ENCODE measurements around the gene MAGI2. TPM values are rescaled to one million over a fixed set of nuclear protein-coding genes. Genes with fewer than 3 reads are reported as not detected.

The MAGI2 gene
- total RNA-seq: 5.8 to 11.8 TPM (median 6.0 TPM) in 3 replicates
- long read RNA-seq, partial matches to known transcripts: 1 of 4 reads
- long read RNA-seq, other reads (novel, unspliced or antisense): 3 of 4 reads

- Mint-ChIP-seq H3K36me3 (ENCODE audit: low read depth) (peaks cover 3% of the 10 kb centered on the region), H3K27me3 (ENCODE audit: low read depth) (no peaks in the 10 kb centered on the region), H3K27ac (ENCODE audit: unreplicated experiment) (peak within 1 kb of the TSS; percentile 97), H3K4me1 (ENCODE audit: low read depth) (peaks cover 43% of the 10 kb centered on the region), H3K4me3 (ENCODE audit: unreplicated experiment) (peak within 1 kb of the TSS; percentile 96), H3K9me3 (ENCODE audit: low read depth) (no peaks in the 10 kb centered on the region)
- TF ChIP-seq, protein P1, sequence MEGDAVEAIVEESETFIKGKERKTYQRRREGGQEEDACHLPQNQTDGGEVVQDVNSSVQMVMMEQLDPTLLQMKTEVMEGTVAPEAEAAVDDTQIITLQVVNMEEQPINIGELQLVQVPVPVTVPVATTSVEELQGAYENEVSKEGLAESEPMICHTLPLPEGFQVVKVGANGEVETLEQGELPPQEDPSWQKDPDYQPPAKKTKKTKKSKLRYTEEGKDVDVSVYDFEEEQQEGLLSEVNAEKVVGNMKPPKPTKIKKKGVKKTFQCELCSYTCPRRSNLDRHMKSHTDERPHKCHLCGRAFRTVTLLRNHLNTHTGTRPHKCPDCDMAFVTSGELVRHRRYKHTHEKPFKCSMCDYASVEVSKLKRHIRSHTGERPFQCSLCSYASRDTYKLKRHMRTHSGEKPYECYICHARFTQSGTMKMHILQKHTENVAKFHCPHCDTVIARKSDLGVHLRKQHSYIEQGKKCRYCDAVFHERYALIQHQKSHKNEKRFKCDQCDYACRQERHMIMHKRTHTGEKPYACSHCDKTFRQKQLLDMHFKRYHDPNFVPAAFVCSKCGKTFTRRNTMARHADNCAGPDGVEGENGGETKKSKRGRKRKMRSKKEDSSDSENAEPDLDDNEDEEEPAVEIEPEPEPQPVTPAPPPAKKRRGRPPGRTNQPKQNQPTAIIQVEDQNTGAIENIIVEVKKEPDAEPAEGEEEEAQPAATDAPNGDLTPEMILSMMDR (IDR thresholded peaks at IDR 0.05): no peak
- peak; percentile 95 for DNase-seq (ENCODE audit: low spot score)
Observed at GRCh38 chr7:79453558-79454360, at the start of gene MAGI2. TSS of gene MAGI2 (minus strand) at chr7:79453667. CDS start at chr7:79453320, 347 bp downstream.

DNA sequence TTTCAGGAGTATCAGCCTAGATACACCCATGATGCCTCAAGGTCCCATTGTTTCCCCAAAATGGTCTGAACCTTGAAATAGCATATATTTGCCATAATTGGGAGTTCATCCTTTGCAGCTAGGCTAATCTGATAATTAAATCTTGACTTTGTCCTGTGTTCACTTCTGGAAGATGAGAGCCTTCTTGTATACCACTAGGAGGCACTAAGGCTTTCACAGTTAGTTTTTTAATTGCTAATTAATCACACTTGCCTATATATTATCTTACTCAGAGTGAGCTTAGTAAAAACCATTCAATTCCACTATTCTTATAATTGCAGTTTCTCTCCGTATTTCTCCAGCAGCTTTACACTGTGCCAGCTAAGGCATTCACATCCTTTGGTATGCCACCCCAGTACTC is 48.7 kb upstream of the MAGI2 start:
- Mint-ChIP-seq H3K9me3 (ENCODE audit: low read depth) (no peaks in the 10 kb centered on the region), H3K36me3 (ENCODE audit: low read depth) (no peaks in the 10 kb centered on the region), H3K27ac (ENCODE audit: unreplicated experiment) (no peak overlapping the region), H3K27me3 (ENCODE audit: low read depth) (no peaks in the 10 kb centered on the region), H3K4me3 (ENCODE audit: unreplicated experiment) (no peak overlapping the region), H3K4me1 (ENCODE audit: low read depth) (peaks cover 21% of the 10 kb centered on the region)
- TF ChIP-seq, protein P1 (IDR thresholded peaks at IDR 0.05): peak; percentile 40
- DNase-seq (ENCODE audit: low spot score): no peak

- no peak overlapping the region for H3K27ac Mint-ChIP-seq (ENCODE audit: unreplicated experiment)
- no peaks in the 10 kb centered on the region for H3K36me3 Mint-ChIP-seq (ENCODE audit: low read depth)
- no peak overlapping the region for H3K4me3 Mint-ChIP-seq (ENCODE audit: unreplicated experiment)
- no peaks in the 10 kb centered on the region for H3K27me3 Mint-ChIP-seq (ENCODE audit: low read depth)
- no peak for DNase-seq (ENCODE audit: low spot score)
- TF ChIP-seq, protein P1 (IDR thresholded peaks at IDR 0.05): no peak
- H3K4me1 Mint-ChIP-seq (ENCODE audit: low read depth): peaks cover 14% of the 10 kb centered on the region
- no peaks in the 10 kb centered on the region for H3K9me3 Mint-ChIP-seq (ENCODE audit: low read depth)
Observed at GRCh38 chr7:79500759-79501158, 47.3 kb upstream of the MAGI2 start.

DNA sequence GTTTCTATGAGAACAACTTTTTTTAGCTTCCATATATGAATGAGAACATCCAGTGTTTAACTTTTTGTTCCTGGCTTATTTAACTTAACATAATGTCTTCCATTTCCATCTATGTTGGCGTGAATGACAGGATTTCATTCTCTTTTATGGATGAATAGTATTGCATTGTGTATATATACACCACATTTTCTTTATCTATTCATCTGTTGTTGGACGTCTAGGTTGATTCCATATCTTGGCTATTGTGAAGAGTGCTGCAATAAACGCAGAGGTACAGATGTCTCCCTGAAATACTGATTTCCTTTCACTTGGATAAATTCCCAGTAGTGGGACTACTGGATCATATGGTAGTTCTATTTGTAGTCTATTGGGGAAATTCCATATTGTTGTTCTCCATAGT is 44.3 kb upstream of the MAGI2 start:
- TF ChIP-seq, protein P1 (IDR thresholded peaks at IDR 0.05): no peak
- Mint-ChIP-seq H3K4me1 (ENCODE audit: low read depth) (peaks cover 12% of the 10 kb centered on the region), H3K27ac (ENCODE audit: unreplicated experiment) (no peak overlapping the region), H3K27me3 (ENCODE audit: low read depth) (no peaks in the 10 kb centered on the region), H3K9me3 (ENCODE audit: low read depth) (no peaks in the 10 kb centered on the region), H3K36me3 (ENCODE audit: low read depth) (no peaks in the 10 kb centered on the region), H3K4me3 (ENCODE audit: unreplicated experiment) (no peak overlapping the region)
- no peak for DNase-seq (ENCODE audit: low spot score)

GRCh38 chr7:79495544-79496272 is 42.2 kb upstream of the MAGI2 start:
- no peak for DNase-seq (ENCODE audit: low spot score)
- TF ChIP-seq, protein P1 (IDR thresholded peaks at IDR 0.05): no peak

More at GRCh38 chr7:79495544-79496272, 42.2 kb upstream of the MAGI2 start:
- Mint-ChIP-seq H3K9me3 (ENCODE audit: low read depth) (no peaks in the 10 kb centered on the region), H3K27me3 (ENCODE audit: low read depth) (no peaks in the 10 kb centered on the region), H3K4me1 (ENCODE audit: low read depth) (peaks cover 12% of the 10 kb centered on the region), H3K36me3 (ENCODE audit: low read depth) (no peaks in the 10 kb centered on the region), H3K27ac (ENCODE audit: unreplicated experiment) (peak overlapping the region; percentile 81), H3K4me3 (ENCODE audit: unreplicated experiment) (no peak overlapping the region)

Data from chondrocyte (in vitro differentiated cells).